ENCODE results near the gene PTTG1IP.

PTTG1IP gene

GRCh38 chr21:44893948-44894656 is 20.6 kb upstream of the PTTG1IP start:
- no peak for TF ChIP-seq CTCF (IDR thresholded peaks at IDR 0.05; ENCODE audit: low read depth, low read length)
- H3K4me3 ChIP-seq (ENCODE audit: low read depth, low read length), result no peak overlapping the region
- no peak for DNase-seq (ENCODE audit: low read depth, low spot score)
- in situ Hi-C loops (cut with HindIII; ENCODE audit: low sequenced_read_pairs), result no loop called here

- DNase-seq (ENCODE audit: low read depth, low spot score), result no peak
- TF ChIP-seq CTCF (IDR thresholded peaks at IDR 0.05; ENCODE audit: low read depth, low read length), result no peak
- in situ Hi-C loops (cut with HindIII; ENCODE audit: low sequenced_read_pairs), result no loop called here
- H3K4me3 ChIP-seq (ENCODE audit: low read depth, low read length), result no peak overlapping the region
These were observed 19.7 kb upstream of the PTTG1IP start for GRCh38 chr21:44893278-44893556.

- no peak overlapping the region for H3K4me3 ChIP-seq (ENCODE audit: low read depth, low read length)
- in situ Hi-C loops (cut with HindIII; ENCODE audit: low sequenced_read_pairs), result no loop called here
- TF ChIP-seq CTCF (IDR thresholded peaks at IDR 0.05; ENCODE audit: low read depth, low read length), result peak; percentile 94
- DNase-seq (ENCODE audit: low read depth, low spot score), result no peak
These were observed 19.2 kb upstream of the PTTG1IP start for GRCh38 chr21:44892536-44893277.

GRCh38 chr21:44892095-44892494 is 18.6 kb upstream of the PTTG1IP start:
- no peak overlapping the region for H3K4me3 ChIP-seq (ENCODE audit: low read depth, low read length)
- in situ Hi-C loops (cut with HindIII; ENCODE audit: low sequenced_read_pairs), result no loop called here
- no peak for TF ChIP-seq CTCF (IDR thresholded peaks at IDR 0.05; ENCODE audit: low read depth, low read length)
- DNase-seq (ENCODE audit: low read depth, low spot score), result no peak

GRCh38 chr21:44891631-44892031 is 18.1 kb upstream of the PTTG1IP start:
- no peak for TF ChIP-seq CTCF (IDR thresholded peaks at IDR 0.05; ENCODE audit: low read depth, low read length)
- no peak overlapping the region for H3K4me3 ChIP-seq (ENCODE audit: low read depth, low read length)
- no peak for DNase-seq (ENCODE audit: low read depth, low spot score)
- in situ Hi-C loops (cut with HindIII; ENCODE audit: low sequenced_read_pairs), result no loop called here

GRCh38 chr21:44890961-44891541 is 17.6 kb upstream of the PTTG1IP start:
- TF ChIP-seq CTCF (IDR thresholded peaks at IDR 0.05; ENCODE audit: low read depth, low read length), result no peak
- DNase-seq (ENCODE audit: low read depth, low spot score), result no peak
- in situ Hi-C loops (cut with HindIII; ENCODE audit: low sequenced_read_pairs), result no loop called here
- H3K4me3 ChIP-seq (ENCODE audit: low read depth, low read length), result no peak overlapping the region

Data from astrocyte of the spinal cord (primary cell).